ENCODE measurements around the gene TAF6.

Gene TAF6

DNA sequence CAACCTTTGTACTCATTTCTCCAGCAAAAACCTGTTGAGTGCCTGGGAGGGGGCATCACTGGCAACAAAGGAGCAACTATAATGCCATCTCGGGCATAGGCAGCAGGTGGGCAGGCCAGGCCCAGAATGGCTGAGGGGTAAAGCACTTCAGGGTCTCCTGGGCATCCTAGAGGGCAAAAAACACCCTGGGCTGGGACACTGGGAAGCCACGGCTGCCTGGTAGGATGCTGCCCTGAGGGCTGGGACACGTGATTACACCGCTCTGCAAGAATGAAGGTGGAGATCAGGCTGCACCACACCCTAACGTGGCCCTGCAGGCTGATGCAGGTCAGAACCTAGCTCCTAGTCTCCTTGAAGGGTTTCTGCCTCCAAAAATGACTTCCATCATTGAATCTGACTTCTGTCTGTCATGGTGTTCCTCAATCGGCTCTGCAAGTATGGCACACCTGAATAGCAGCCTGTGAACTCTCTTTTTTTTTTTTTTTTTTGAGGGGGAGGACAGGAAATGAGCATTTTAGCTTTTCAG lies 43.9 kb upstream of the TAF6 start:
- no peaks in the 10 kb centered on the region for H3K27me3 ChIP-seq (ENCODE audit: low read length)
- H3K4me2 ChIP-seq (ENCODE audit: low read depth, low read length, poor library complexity, severe bottlenecking): no peak overlapping the region
- no peaks in the 10 kb centered on the region for H3K9me3 ChIP-seq (ENCODE audit: insufficient read depth, low read length)
- no peaks in the 10 kb centered on the region for H3F3A ChIP-seq (ENCODE audit: insufficient read depth)
- TF ChIP-seq, protein P1, sequence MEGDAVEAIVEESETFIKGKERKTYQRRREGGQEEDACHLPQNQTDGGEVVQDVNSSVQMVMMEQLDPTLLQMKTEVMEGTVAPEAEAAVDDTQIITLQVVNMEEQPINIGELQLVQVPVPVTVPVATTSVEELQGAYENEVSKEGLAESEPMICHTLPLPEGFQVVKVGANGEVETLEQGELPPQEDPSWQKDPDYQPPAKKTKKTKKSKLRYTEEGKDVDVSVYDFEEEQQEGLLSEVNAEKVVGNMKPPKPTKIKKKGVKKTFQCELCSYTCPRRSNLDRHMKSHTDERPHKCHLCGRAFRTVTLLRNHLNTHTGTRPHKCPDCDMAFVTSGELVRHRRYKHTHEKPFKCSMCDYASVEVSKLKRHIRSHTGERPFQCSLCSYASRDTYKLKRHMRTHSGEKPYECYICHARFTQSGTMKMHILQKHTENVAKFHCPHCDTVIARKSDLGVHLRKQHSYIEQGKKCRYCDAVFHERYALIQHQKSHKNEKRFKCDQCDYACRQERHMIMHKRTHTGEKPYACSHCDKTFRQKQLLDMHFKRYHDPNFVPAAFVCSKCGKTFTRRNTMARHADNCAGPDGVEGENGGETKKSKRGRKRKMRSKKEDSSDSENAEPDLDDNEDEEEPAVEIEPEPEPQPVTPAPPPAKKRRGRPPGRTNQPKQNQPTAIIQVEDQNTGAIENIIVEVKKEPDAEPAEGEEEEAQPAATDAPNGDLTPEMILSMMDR (IDR thresholded peaks at IDR 0.05; ENCODE audit: insufficient read depth, low read length, poor library complexity, severe bottlenecking): no peak
- no peak for TF ChIP-seq EZH2phosphoT487 (conservative IDR thresholded peaks at IDR 0.05; ENCODE audit: low read length)
- no peak overlapping the region for H3K4me3 ChIP-seq (ENCODE audit: insufficient read depth, low read length, poor library complexity, severe bottlenecking)
- no peaks in the 10 kb centered on the region for H4K20me1 ChIP-seq (ENCODE audit: low read depth, low read length)
- H3K9ac ChIP-seq (ENCODE audit: low read length): no peak overlapping the region
- no peaks in the 10 kb centered on the region for H3K36me3 ChIP-seq (ENCODE audit: low read length)
- peaks cover 4% of the 10 kb centered on the region; the same call in 1 of the 2 replicates for H3K79me2 ChIP-seq (ENCODE audit: insufficient read depth, low read length)
- no peak overlapping the region for H3K27ac ChIP-seq (ENCODE audit: low read depth, low read length)
- H2AFZ ChIP-seq (ENCODE audit: low read depth, low read length, severe bottlenecking): no peak overlapping the region
- no peaks in the 10 kb centered on the region for H3K9me2 ChIP-seq (replicated peaks; ENCODE audit: insufficient read depth, low read length)

DNA sequence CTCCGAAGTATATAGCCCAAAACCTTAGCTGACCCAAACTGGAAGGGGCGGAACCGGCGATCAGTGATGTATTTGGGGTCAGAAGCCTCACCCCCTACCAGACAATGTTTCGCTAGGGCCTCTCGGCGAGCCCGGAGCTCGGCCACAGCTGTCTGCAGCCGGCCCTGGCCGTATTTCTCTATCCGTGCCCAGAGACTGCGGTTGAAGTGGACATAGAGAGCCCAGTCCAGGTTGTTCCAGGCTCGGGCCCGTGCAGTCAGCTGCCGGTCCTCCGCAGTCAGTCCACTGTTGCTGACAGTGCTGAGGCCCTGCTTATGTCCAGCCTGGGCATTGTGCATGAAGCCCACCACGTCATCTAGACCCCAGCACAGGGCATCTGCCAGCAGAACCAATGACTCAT lies 40.9 kb upstream of the TAF6 start:
- Histone ChIP-seq H3K79me2 (ENCODE audit: insufficient read depth, low read length) (peaks cover 13% of the 10 kb centered on the region), H3K27ac (ENCODE audit: low read depth, low read length) (no peak overlapping the region), H3K9me3 (ENCODE audit: insufficient read depth, low read length) (no peaks in the 10 kb centered on the region), H3K9ac (ENCODE audit: low read length) (no peak overlapping the region), H3K27me3 (ENCODE audit: low read length) (no peaks in the 10 kb centered on the region), H2AFZ (ENCODE audit: low read depth, low read length, severe bottlenecking) (no peak overlapping the region), H3K4me3 (ENCODE audit: insufficient read depth, low read length, poor library complexity, severe bottlenecking) (no peak overlapping the region), H3K4me2 (ENCODE audit: low read depth, low read length, poor library complexity, severe bottlenecking) (no peak overlapping the region), H3K9me2 (replicated peaks; ENCODE audit: insufficient read depth, low read length) (no peaks in the 10 kb centered on the region), H3K36me3 (ENCODE audit: low read length) (no peaks in the 10 kb centered on the region), H4K20me1 (ENCODE audit: low read depth, low read length) (no peaks in the 10 kb centered on the region), H3F3A (ENCODE audit: insufficient read depth) (peaks cover 20% of the 10 kb centered on the region)
- TF ChIP-seq EZH2phosphoT487 (conservative IDR thresholded peaks at IDR 0.05; ENCODE audit: low read length): no peak
- TF ChIP-seq, protein P1 (IDR thresholded peaks at IDR 0.05; ENCODE audit: insufficient read depth, low read length, poor library complexity, severe bottlenecking): no peak

DNA sequence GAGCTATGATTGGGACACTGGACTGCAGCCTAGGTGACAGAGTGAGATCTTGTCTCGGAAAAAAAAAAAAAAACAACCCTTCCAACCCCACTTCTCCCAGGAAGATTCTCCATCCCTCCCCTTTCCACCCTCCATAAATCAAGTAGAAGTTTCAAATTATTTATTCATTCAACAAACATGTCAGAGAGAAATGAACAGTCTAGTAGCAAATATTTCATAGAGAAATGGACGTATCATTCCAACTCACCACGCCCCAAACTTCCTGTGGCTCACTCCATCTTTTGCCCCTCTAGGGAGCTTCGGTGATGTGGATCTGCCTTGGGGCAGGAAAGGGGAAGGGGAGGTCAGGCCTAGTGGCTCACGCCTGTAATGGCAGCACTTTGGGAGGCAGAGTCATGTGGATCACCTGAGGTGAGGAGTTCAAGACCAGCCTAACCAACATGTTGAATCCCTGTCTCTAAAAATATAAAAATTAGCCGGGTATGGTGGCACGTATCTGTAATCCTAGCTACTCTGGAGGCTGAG lies 40.0 kb upstream of the TAF6 start:
- H4K20me1 ChIP-seq (ENCODE audit: low read depth, low read length): no peaks in the 10 kb centered on the region
- peak overlapping the region; percentile 92 for H3K9ac ChIP-seq (ENCODE audit: low read length)
- H3K79me2 ChIP-seq (ENCODE audit: insufficient read depth, low read length): peaks cover 13% of the 10 kb centered on the region
- H3K9me2 ChIP-seq (replicated peaks; ENCODE audit: insufficient read depth, low read length): no peaks in the 10 kb centered on the region
- H3K4me2 ChIP-seq (ENCODE audit: low read depth, low read length, poor library complexity, severe bottlenecking): peak overlapping the region; percentile 89
- TF ChIP-seq, protein P1 (IDR thresholded peaks at IDR 0.05; ENCODE audit: insufficient read depth, low read length, poor library complexity, severe bottlenecking): no peak
- no peak for TF ChIP-seq EZH2phosphoT487 (conservative IDR thresholded peaks at IDR 0.05; ENCODE audit: low read length)
- no peaks in the 10 kb centered on the region for H3K36me3 ChIP-seq (ENCODE audit: low read length)
- H3K27me3 ChIP-seq (ENCODE audit: low read length): no peaks in the 10 kb centered on the region
- peak overlapping the region; percentile 95 for H3K4me3 ChIP-seq (ENCODE audit: insufficient read depth, low read length, poor library complexity, severe bottlenecking)
- H3K27ac ChIP-seq (ENCODE audit: low read depth, low read length): peak overlapping the region; percentile 70
- H3K9me3 ChIP-seq (ENCODE audit: insufficient read depth, low read length): no peaks in the 10 kb centered on the region
- peaks cover 23% of the 10 kb centered on the region for H3F3A ChIP-seq (ENCODE audit: insufficient read depth)
- peak overlapping the region; percentile 74 for H2AFZ ChIP-seq (ENCODE audit: low read depth, low read length, severe bottlenecking)
